Stimulated activated naive CD8-positive, alpha-beta T cell treated with anti-CD3 and anti-CD28 coated beads, Interleukin-15, amount 100 ng/mL, for 72 hours (primary cell): ENCODE data around the gene MSL2.
A peak's percentile ranks its signal among the peaks of the same experiment; 100 is the strongest.
"Not testable (repeated sequence)": the region's sequence is repeated elsewhere in the genome, so short reads cannot be mapped to it uniquely, and the experiment has no call there.

ENCODE experiments used
- ATAC-seq: fragments of 150-1000 bp; cut with Tn5 transposase; 2 replicates; pipeline ENCODE4 v1.10.0; 2021; ENCODE audit warnings: mild to moderate bottlenecking, moderate library complexity
- DNase-seq, 2 donors: peaks; one replicate each; pipeline ENCODE4 v3.0.0; 2021 to 2022
- H3K27ac Mint-ChIP-seq, 2 donors: one replicate each; pipeline ENCODE4 v1.8.0; 2022; ENCODE audit warnings: mild to moderate bottlenecking in 2 of 2, mixed read lengths in 2 of 2, moderate library complexity in 2 of 2
- H3K27me3 Mint-ChIP-seq: one replicate; pipeline ENCODE4 v1.8.0; 2022; ENCODE audit warnings: mixed read lengths
- H3K4me1 Mint-ChIP-seq: one replicate; pipeline ENCODE4 v1.8.0; 2022; ENCODE audit warnings: mild to moderate bottlenecking, mixed read lengths
- H3K4me3 Mint-ChIP-seq, 2 donors: one replicate each; pipeline ENCODE4 v1.8.0; 2022; ENCODE audit warnings: mild to moderate bottlenecking in 2 of 2, mixed read lengths in 2 of 2, moderate library complexity in 1 of 2
- H3K9me3 Mint-ChIP-seq, 2 donors: one replicate each; pipeline ENCODE4 v1.8.0; 2022; ENCODE audit warnings: mixed read lengths in 2 of 2

MSL2 gene

DNA sequence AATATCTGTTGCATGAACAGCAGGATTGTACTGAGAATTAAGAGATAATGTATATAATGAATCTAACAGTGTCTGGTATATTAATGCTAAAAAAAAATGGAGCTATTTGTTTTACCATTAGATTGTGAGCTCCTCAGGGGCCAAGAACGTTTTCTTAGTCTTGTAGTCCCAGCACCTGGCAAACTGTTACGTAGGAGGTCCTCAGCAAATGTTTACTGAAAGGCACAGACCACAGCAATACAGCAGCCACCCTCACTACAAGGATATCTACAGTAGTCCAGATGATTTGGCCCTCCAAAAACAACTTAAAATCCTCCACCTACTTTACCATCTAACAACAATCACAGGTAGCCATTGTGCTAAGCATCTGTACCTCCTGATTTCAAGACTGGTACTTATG, 59.7 kb downstream of the MSL2 start:
- Mint-ChIP-seq H3K27ac (no peak overlapping the region), H3K4me3 (no peak overlapping the region), H3K27me3 (no peaks in the 10 kb centered on the region), H3K9me3 (no peaks in the 10 kb centered on the region), H3K4me1 (peaks cover 14% of the 10 kb centered on the region)
- no peak for ATAC-seq
- no peak for DNase-seq

DNA sequence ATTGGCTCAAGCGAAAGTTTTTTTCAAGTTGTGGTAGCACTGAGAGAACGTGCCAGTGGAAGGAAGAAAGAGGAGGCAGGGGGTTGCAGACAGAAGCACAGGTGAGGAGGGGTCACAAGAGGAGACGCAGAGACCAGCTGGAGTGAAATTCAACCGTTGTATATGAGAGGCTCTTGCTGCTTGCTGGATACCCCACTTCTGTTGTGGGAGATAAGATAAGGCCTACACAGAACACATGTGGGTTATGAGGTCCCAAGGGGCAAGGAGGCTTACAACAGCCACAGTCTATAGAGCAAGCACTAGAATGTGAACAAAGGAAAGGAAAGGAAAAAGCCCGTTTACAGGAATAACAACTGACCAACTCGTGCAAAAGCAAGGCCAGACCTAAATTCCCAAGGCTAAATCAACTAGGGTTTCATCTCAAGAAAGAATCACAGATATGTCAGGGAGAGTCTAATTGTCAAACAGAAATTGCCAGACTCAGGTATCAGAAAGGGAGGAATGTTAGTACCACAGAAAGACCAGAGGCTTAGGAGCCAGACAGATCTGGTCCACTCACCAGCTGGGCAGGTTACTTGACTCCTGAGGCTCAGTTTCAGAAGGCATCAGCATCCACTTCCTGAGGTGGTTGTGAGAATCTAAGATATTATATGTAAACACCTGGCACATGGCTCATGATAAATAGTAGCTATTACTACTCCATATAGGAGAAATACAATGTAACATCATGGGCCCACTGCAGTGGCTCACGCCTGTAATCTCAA, 60.9 kb downstream of the MSL2 start:
- Mint-ChIP-seq H3K4me1 (peaks cover 11% of the 10 kb centered on the region), H3K9me3 (no peaks in the 10 kb centered on the region), H3K27ac (no peak overlapping the region), H3K27me3 (no peaks in the 10 kb centered on the region), H3K4me3 (no peak overlapping the region)
- no peak for DNase-seq
- peak; percentile 28 for ATAC-seq

DNA sequence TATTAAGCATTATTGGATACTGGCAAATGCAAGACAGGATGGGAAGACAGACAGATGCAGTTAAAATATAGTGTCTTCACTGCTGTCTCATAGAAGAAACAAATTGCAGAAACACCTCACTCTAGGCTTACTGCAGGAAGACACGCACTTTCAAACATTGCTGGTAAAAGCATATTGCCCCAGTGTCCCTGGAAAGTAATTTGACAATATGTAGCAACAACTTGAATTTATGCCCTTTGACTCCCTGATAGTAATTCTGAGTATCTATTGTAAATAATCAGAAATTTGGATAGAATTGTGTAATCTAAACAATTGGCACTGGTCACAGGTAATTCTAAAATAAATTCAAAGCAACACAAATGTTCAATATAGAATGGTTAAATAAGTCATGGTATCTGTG, 62.0 kb downstream of the MSL2 start:
- Mint-ChIP-seq H3K4me3 (no peak overlapping the region), H3K27me3 (no peaks in the 10 kb centered on the region), H3K27ac (no peak overlapping the region), H3K4me1 (peaks cover 11% of the 10 kb centered on the region), H3K9me3 (peaks cover under 1% of the 10 kb centered on the region in 2 donors)
- no peak for ATAC-seq
- DNase-seq: no peak

DNA sequence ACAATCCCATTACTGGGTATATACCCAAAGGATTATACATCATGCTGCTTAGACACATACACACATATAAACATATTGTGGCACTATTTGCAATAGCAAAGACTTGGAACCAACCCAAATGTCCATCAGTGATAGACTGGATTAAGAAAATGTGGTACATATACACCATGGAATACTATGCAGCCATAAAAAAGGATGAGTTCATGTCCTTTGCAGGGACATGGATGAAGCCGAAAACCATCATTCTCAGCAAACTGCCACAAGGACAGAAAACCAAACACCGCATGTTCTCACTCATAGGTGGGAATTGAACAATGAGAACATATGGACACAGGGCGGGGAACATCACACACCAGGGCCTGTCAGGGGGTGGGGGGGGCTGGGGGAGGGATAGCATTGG, 64.5 kb downstream of the MSL2 start:
- not testable (repeated sequence) for ATAC-seq, H3K27ac Mint-ChIP-seq, H3K4me3 Mint-ChIP-seq, DNase-seq, H3K27me3 Mint-ChIP-seq
- H3K4me1 Mint-ChIP-seq: peaks cover 11% of the 10 kb centered on the region
- peaks cover 14 to 15% of the 10 kb centered on the region in 2 donors for H3K9me3 Mint-ChIP-seq

DNA sequence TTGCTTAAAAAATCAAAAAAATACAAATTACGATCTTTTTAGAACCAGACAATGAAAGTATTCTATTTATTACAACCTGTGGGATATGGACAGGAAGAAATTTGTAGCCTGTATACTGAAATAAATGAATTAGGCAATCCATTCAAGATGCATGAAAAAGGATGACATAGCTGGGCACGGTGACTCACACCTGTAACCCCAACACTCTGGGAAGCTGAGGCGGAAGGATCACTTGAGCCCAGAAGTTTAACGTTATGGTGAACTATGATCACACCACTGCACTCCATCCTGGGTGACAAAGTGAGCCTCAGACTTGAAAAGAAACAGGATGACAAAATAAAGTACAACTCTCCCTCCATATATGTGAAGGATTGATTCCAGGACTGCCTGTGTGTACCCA, 74.1 kb downstream of the MSL2 start:
- ATAC-seq: no peak
- Mint-ChIP-seq H3K9me3 (peaks cover under 1 to 4% of the 10 kb centered on the region in 2 donors), H3K4me1 (no peaks in the 10 kb centered on the region), H3K27ac (no peak overlapping the region), H3K27me3 (no peaks in the 10 kb centered on the region), H3K4me3 (no peak overlapping the region)
- DNase-seq: no peak

DNA sequence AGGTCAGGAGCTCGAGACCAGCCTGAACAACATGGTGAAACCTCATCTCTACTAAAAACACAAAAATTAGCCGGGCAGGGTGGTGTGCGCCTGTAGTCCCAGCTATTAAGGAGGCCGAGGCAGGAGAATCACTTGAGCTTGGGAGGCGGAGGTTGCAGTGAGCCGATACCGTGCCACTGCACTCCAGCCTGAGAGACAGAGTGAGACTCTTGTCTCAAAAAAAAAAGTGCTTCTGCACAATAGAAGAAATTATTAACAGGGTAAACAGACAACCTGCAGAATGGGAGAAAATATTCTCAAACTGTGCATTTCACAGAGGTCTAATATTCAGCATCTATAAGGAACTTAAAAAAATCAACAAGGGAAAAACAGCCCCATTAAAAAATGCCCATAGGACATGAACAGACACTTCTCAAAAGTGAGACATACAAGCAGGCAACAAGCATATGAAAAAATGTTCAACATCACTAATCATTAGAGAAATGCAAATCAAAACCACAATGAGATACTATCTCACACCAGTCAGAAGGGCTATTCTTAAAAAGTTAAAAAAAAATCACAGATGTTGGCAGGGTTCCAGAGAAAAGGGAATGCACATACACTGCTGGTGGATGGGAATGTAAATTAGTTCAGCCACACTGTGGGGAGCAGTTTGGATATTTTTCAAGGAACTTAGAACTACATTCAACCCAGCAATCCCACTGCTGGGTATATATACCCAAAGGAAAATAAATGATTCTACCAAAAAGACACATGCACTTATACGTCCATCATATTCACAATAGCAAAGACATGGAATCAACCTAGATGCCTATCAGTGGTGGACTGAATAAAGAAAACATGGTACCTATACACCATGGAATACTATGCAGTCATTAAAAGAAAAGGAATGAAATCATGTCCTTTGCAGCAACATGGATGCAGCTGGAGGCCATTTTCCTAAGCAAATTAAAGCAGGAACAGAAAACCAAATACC, 75.5 kb downstream of the MSL2 start:
- H3K27me3 Mint-ChIP-seq: no peaks in the 10 kb centered on the region
- no peaks in the 10 kb centered on the region for H3K4me1 Mint-ChIP-seq
- peak overlapping the region in 1 of 2 donors; percentile 55 for H3K27ac Mint-ChIP-seq
- DNase-seq: no peak
- H3K4me3 Mint-ChIP-seq: no peak overlapping the region
- peaks cover 0 to 12% of the 10 kb centered on the region in 2 donors for H3K9me3 Mint-ChIP-seq
- no peak for ATAC-seq

DNA sequence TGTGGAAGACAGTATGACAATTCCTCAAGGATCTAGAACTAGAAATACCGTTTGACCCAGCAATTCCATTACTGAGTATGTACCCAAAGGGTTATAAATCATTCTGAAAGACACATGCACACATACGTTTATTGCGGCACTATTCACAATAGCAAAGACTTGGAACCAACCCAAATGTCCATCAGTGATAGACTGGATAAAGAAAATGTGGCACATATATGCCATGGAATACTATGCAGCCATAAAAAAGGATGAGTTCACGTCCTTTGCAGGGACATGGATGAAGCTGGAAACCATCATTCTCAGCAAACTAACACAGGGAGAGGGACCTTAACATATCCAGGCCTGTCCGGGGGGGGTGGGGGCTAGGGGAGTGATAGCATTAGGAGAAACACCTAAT, 76.4 kb downstream of the MSL2 start:
- peaks cover 0 to 12% of the 10 kb centered on the region in 2 donors for H3K9me3 Mint-ChIP-seq
- not testable (repeated sequence) for H3K27me3 Mint-ChIP-seq, H3K4me1 Mint-ChIP-seq, DNase-seq, H3K27ac Mint-ChIP-seq, H3K4me3 Mint-ChIP-seq, ATAC-seq

DNA sequence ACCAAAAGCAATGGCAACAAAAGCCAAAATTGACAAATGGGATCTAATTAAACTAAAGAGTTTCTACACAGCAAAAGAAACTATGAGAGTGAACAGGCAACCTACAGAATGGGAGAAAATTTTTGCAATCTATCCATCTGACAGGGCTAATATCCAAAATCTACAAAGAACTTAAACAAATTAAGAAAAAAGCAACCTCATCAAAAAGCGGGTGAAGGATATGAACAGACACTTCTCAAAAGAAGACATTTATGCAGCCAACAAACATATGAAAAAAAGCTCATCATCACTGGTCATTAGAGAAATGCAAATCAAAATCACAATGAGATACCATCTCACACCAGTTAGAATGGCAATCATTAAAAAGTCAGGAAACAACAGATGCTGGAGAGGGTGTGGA, 76.8 kb downstream of the MSL2 start:
- not testable (repeated sequence) for H3K4me1 Mint-ChIP-seq, H3K27me3 Mint-ChIP-seq, DNase-seq, H3K27ac Mint-ChIP-seq, H3K4me3 Mint-ChIP-seq, ATAC-seq
- peaks cover 0 to 12% of the 10 kb centered on the region in 2 donors for H3K9me3 Mint-ChIP-seq

DNA sequence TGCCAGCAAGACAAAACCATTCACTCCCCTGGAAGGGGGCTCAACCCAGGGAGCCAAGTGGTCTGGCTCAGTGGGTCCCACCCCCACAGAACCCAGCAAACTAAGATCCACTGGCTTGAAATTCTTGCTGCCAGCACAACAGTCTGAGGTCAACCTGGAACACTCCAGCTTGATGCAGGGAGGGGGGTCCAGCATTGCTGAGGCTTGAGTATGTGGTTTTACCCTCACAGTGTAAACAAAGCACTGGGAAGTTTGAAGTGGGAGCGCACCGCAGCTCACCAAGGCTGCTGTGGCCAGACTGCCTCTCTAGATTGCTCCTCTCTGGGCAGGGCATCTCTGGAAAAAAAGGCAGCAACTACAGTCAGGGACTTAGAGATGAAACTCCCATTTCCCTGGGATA, 81.7 kb downstream of the MSL2 start:
- Mint-ChIP-seq H3K4me1 (peaks cover 9% of the 10 kb centered on the region), H3K27ac (no peak overlapping the region), H3K4me3 (no peak overlapping the region), H3K27me3 (no peaks in the 10 kb centered on the region), H3K9me3 (peaks cover 0 to 12% of the 10 kb centered on the region in 2 donors)
- ATAC-seq: no peak
- DNase-seq: no peak

DNA sequence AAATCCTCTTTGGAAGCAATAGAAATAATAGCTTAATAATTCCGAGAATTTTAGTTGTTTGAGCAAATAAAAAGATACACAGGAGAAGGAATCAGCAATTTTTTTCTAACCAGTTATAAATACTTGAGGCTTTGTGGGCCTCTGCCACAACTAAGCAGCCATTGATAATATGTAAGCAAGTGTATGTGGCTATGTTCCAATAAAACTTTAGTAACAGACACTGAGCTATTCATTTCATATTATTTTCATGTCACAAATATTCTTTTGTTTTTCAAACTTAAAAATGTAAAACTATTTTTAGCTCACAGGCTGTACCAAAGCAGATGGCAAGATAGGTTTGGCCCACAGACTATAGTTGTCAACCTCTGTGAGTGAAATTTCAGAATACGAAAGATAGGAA, 85.7 kb downstream of the MSL2 start:
- H3K4me1 Mint-ChIP-seq: peaks cover 19% of the 10 kb centered on the region
- H3K27me3 Mint-ChIP-seq: no peaks in the 10 kb centered on the region
- DNase-seq (no peak), ATAC-seq (no peak)
- H3K4me3 Mint-ChIP-seq: no peak overlapping the region
- no peak overlapping the region for H3K27ac Mint-ChIP-seq
- H3K9me3 Mint-ChIP-seq: no peaks in the 10 kb centered on the region

DNA sequence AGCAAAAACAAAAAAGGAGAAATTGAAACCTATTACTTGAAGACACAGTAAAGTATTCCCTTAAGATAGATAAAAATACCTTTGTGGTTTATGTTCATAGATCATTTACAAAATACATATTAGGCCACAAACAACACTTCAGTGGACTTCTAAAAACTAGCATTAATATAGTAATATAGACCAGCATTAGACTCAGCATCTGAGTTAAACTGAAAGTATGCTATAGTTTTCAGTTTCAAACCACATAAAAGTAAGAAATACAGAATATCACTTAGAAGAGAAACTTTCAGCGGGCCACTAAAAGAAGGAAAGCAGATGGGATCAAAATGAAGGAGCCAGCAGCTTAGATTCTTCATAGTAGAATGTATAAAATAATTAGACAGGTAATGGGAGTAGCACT, 86.6 kb downstream of the MSL2 start:
- peaks cover 27% of the 10 kb centered on the region for H3K4me1 Mint-ChIP-seq
- no peak for DNase-seq
- no peaks in the 10 kb centered on the region for H3K27me3 Mint-ChIP-seq
- H3K9me3 Mint-ChIP-seq: no peaks in the 10 kb centered on the region
- peak; percentile 76 for ATAC-seq
- H3K27ac Mint-ChIP-seq: no peak overlapping the region
- H3K4me3 Mint-ChIP-seq: peak overlapping the region in 1 of 2 donors; percentile 2

DNA sequence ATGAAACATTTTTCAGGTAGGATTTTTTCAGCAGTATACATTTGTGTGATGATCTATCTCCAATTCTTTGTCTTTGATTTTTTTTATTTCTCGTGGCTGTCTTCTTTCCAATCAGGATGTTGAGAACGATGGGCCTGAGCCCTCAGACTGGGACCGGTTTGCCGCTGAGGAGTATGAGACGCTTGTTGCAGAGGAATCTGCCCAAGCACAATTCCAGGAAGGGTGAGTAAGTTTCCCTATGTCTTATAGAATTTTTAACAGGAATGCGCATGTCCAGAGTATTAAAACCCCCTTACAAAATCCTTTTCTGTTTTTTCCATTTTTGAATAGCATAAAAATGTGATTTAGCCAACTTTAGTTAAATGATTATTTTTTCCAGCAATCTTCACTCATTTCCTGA, 90.0 kb downstream of the MSL2 start:
- H3K4me1 Mint-ChIP-seq: peaks cover 27% of the 10 kb centered on the region
- no peak overlapping the region for H3K4me3 Mint-ChIP-seq
- no peaks in the 10 kb centered on the region for H3K9me3 Mint-ChIP-seq
- DNase-seq: no peak
- ATAC-seq: no peak
- H3K27ac Mint-ChIP-seq: no peak overlapping the region
- no peaks in the 10 kb centered on the region for H3K27me3 Mint-ChIP-seq

DNA sequence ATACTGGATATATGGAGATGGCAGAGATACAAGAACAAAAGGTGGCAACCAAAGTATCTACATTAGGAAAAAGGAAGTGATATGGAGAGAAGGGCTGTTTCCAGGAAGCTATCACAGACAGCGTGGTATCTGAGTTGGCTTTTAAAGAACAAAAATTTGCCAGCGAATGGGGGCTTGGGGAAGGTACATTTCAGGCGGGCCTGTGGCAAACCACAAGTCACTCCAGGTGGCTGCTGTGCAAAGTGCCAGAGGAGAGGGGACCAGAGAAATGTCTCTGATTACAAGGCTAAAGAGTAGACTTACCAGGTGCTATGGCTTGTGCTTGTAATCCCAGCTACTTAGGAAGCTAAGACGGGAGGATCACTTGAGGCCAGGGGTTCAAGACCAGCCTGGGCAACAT, 91.1 kb downstream of the MSL2 start:
- H3K4me3 Mint-ChIP-seq: no peak overlapping the region
- H3K27me3 Mint-ChIP-seq: no peaks in the 10 kb centered on the region
- no peak for DNase-seq
- ATAC-seq: no peak
- peaks cover 24% of the 10 kb centered on the region for H3K4me1 Mint-ChIP-seq
- no peaks in the 10 kb centered on the region for H3K9me3 Mint-ChIP-seq
- no peak overlapping the region for H3K27ac Mint-ChIP-seq
